Transverse colon (tissue), 3 donors: ENCODE data around the gene GSC2.

Source experiments
- CTCF ChIP-seq, 5 experiments: fragments of 200-600 bp in 3 of 5; fragments of 450-650 bp in 2 of 5; sonication (generic) in 3 of 5; IDR thresholded peaks; 1 replicate in 2 of 5; 2 replicates in 3 of 5; pipeline ENCODE4 v1.5.1; 2016 to 2017; ENCODE audit warnings: antibody characterized with exemption in 5 of 5, inconsistent platforms in 3 of 5, mild to moderate bottlenecking in 2 of 5, moderate library complexity in 1 of 5
- EP300 ChIP-seq: sonication (generic); formaldehyde crosslinking; IDR thresholded peaks from one replicate; pipeline ENCODE4 v1.6.1; 2017; ENCODE audit warnings: antibody characterized with exemption, low read depth
- POLR2A ChIP-seq: fragments of 450-650 bp; IDR thresholded peaks from one replicate; pipeline ENCODE4 v1.6.1; 2016; ENCODE audit warnings: antibody characterized with exemption, mild to moderate bottlenecking, moderate library complexity

DNA sequence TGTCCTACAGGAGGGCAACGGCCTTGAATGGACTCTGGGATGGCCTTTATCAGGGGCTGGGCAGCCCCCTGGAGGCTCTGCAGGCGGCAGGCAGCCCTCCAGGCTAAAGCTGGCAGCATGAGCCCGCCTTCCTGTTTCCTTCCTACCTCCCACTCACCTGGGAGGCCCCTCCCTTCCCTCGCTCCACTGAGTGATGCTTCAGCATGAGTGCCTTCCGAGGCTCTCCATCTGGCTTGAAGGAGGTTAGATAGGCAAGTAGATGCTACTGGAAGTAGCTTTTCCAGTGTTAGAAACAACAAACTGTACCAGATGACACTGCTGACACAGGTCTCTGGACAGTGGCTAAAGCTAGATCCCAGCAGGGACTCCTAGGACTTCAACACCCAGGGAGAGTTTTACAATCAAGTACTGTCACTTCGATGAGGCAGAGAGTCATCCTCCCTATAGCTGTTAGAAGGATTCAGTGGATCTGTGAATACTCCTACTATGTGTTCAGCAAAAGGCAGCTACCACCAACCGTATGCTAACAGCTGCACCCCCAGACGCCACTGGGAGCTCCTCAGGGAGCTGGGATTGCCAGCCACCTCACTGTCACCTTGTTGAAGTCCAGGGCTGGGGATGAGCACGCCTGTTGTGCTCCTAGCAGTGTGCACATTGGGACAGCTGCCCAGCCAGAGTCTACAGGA is 32.5 kb upstream of the GSC2 start:
- TF ChIP-seq POLR2A (no peak), EP300 (no peak), CTCF (IDR thresholded peaks at IDR 0.05) (no peak)
